GOT3 (cell line): ENCODE data around the gene PSD2.

ENCODE experiments used
- DNase-seq: peaks from one replicate; lab custom pipeline; 2025; ENCODE audit warnings: mixed read lengths; lab: John Stamatoyannopoulos, UW

Gene PSD2

DNA sequence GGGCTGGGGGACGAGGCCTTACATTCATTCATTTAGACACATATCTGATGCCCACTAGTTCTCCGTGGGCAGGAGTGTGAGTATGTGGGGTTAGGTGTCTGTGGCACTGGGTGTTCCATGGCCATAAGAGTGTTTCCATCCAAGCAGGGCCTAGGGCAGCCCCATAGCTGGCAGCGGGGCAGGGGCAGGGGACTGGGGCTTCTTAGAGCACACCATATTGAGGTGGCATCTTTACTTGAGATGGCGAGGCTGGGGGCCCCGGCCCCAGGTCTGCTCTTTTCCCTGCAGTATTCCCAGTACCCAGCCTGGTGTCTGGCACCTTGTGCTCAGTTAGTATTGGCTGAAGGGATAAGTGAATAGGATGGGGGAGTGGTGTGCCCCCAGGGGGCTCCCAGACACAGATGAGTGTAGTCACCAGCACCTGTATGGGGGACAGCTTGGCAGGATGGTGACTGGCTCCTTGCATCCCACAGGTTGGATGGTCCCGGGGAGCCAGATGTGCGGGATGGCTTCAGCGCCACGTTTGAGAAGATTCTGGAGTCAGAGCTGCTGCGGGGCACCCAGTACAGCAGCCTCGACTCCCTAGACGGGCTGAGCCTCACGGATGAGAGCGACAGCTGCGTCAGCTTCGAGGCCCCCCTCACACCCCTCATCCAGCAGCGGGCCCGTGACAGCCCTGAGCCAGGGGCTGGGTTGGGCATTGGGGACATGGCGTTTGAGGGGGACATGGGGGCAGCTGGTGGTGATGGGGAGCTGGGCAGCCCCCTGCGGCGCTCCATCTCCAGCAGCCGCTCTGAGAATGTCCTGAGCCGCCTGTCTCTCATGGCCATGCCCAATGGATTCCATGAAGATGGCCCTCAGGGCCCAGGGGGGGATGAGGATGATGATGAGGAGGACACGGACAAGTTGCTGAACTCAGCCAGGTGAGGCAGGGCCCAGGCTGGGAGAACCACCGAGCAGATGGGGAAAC lies 17.5 kb downstream of the PSD2 start:
- DNase-seq, result no peak

DNA sequence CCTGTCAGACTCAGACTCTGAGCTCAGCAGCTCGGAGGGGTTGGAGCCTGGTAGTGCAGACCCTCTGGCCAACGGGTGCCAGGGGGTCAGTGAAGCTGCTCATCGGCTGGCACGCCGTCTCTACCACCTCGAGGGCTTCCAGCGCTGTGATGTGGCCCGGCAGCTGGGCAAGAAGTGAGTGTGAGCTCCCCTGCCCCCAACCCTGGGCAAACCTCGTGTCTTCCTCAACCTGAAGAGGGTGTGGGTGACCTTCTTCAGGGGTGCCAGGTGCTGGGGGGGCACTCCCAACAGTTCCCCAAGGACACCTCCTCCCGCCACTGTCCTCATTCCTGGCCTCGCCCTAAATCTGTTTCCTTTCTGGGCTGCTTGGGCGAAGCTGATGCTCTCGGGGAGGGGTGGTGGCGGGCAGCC lies 18.6 kb downstream of the PSD2 start:
- no peak for DNase-seq

DNA sequence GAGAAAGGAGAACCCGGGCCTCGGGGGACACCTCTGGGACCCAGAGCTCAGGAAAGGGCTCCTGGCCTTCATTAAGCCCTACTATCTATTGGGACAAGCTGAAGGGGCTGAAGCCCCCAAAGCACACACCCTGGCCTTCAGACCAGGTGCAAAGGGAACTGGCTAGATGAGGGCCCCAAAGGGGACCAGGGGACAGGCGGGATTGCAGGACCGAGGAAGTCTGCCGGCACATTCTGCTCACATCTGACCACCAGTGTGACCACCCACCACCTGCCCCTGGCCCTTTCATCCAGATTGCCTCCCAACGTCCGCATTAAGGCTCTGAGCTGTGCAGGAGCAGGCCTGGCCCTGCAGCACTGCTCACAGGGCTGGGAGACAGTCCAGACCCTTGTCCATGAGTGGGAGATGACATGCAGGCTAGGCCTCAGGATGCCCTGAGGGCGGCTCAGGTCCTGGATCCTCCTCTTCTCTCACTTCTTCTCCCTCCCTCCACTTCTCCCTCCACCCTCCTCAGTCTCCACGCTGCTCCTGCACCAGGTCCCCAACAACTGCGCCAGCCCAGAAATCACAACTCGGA lies 19.2 kb downstream of the PSD2 start:
- no peak for DNase-seq

DNA sequence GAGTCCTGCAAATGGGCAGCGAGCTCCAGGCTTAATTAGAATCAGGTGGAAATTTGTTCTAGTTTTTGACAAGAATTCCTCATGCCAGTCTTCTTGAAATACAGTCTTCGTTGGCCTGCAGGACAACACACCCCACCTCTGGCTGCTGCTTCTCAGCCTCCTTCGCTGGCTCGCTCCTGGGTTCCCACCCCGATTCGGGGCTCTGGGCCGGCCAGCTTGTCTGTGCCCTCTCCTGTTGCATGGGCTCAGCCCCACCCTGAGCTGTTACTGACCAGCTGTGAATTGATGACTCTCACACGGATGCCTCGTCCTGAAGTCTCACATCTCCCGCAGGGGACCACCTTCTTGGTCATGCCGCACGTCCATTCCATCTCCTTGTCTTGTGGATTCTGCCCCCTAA lies 21.0 kb downstream of the PSD2 start:
- DNase-seq, result no peak

DNA sequence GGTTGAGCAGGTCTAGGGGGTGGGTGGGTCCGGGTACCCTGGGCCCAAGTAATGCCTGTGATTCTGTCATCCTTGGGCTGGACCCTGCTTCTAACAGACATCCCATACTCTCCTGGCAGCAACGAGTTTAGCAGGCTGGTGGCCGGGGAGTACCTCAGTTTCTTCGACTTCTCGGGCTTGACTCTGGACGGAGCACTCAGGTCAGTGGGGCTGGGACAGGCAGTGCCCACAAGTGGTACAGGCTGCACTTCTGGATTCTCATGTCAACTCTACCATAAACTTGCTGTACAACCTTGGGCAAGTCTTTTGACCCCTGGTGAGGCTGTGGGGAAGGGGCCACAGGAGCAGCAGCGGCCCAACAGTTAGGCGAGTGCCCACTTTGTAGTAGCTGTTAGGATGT lies 21.8 kb downstream of the PSD2 start:
- no peak for DNase-seq

DNA sequence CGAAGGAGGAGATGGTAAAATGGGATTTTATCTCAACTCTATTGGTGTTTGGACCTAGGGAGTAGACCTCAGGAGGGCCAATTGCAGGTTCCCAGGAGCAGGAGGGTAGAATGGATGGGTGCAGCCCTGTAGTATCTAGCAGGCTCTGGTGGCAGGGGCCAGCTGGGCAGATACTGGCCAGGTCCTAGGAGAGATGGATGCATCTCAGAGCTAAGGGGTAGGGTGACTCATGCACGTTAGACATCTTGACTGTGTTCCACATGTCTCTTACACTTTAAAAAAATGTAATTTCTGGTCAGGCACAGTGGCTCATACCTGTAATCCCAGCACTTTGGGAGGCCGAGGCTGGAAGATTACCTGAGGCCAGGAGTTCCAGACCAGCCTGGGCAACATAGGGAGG lies 22.4 kb downstream of the PSD2 start:
- no peak for DNase-seq

DNA sequence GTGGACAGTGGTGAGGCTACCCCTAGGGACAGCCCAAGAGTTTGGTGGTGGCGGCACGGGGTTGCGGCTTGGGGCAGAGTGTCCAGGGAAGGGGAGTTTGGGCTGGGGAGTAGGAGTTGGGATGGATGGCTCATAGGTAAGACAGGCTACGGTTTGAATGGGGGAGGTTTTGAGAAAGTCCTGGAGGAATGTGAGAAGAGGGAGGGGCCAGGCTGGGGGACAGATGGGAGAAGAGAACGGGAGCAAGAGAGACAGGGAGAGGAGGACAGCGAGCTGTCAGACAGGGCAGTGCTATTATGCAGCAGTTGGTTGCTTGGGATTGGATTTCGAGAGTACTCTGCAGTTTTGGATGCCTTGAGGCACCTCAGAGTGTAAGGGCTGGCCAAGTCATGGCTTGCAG lies 24.5 kb downstream of the PSD2 start:
- no peak for DNase-seq

DNA sequence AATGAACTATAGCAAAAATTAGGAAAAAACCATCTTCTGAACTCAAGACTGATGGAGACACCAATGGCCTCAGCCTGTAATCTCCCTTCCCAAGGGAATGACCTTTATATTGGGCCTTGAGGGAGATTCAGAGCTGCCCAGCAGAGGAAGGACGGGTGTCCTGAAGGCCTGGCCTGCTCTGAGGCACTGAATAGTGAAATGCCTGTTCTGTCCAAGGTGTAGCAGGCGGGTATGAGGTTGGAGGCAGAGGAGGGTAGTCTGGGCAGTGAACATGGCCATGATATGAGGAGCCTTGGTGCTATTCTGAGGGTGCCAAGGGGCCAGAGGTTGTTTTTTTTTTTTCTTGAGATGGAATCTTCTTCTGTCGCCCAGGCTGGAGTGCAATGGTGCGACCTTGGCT lies 25.0 kb downstream of the PSD2 start:
- no peak for DNase-seq

DNA sequence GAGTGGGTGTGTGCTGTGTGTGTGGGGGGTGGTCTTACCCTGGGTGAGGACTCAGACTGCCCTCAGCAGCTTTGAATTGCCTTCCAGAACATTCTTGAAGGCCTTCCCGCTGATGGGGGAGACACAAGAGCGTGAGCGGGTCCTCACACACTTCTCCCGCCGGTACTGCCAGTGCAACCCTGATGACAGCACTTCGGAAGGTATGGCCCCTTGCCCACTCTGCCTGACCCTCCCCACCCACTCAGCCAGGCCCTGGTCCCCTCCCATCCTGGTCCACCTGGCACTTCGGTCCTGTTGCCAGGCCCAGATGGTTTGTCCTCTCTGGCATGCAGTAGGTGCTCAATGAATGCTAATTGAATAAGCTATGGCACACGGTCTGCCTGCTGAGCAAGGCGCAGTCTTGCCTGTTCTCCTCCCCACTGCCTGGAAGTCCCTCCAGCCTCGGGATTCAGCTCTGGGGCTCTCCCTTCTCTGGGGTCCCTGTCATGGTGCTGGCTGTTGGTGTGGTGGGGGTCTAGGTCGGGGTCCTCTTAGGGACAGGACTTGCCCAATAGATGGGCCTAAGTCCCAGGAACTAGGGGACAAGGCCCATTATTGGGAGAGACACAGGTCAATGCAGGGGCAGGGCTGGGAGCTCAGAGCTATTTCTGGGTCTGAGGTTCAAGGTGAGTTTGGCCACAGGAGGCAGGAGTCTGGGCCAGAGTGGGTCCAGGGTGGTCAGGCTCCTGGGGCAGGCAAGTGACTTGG lies 26.4 kb downstream of the PSD2 start:
- no peak for DNase-seq

DNA sequence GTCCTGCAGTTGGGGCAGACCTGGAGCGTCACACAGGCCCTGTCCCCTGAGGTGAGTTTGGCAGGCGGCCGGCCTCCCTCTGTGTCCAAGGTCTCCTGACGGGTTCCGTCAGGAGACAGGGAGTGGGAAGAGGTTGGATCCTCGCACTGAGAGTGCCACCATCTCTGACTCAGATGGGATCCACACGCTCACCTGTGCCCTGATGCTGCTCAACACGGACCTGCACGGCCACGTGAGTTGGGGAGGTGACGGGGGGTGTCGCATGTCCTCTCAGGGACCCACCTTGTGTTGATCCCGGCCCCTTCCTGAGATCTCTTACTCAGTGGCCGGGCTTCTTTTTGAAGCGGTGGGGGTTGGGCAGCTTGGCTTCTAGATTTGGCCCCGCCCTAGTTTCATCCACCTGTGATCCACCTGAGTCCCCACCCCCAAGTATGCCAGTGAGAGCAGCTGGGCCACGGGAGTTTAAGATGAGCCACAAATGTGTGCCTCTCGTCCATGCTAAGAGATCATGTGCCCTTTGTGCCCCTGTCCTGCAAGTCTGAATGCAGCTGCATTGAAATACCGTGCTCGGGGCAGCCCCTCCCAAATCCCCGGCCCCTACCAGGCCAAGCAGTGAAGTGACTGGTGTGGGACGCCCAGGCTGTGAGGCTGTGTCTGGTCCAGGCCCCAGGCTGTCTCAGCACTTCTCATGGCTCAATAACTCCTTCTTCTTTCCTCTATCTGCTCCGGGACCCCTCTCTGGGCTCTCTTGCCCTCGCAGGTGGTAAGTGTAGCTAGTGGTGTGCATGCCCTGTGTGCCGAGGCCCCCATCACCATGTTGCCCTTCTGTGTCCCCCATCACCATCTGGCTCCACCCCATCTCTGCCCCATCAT lies 27.2 kb downstream of the PSD2 start:
- no peak for DNase-seq

DNA sequence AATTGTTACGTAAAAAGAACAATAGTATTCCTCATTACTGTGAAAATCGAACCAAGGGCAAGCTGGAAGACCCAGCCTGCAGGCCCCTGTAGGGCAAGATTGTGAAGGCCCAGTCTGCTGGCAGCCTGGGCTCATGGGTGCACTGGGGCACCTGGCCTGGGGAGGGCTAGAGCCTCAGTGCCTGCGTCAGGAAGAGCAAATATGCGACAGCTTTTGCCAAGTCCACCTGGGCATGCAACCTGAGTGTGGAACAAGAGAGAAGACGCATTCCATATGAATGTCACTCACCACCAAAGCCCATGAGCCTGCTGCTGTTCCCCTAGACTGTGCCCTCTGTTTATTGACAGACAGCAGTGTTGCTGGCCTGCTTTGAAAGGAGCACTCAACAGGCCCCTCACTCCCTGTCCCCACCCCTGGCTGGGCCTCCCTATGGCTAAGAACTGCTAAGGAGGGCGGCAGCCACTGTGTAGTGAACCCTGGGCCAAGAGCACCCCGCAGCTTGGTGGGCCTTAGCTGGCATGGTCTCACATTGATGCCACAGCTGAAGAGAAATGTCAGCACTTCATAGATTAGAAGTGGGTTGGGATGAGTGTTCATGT lies 28.2 kb downstream of the PSD2 start:
- no peak for DNase-seq

DNA sequence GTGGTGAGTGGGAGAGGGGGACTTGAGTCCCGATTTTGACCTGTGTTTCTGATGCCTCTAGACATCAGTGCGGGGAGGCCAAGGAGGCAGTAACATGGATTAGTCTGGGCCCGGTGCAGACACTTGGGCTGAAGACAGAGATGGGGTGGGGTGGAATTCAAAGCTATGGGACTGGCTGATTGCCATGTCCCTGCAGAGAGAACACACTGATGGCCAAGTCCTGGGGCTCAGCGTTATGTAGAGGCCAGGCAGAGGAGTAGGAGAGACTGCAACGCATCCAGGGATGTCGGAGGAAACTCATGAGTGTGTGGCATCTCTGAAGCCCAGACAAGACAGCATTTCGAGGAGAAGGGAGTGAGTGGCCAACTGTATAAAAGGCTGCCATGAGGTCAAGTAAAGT lies 30.1 kb downstream of the PSD2 start:
- DNase-seq, result no peak

DNA sequence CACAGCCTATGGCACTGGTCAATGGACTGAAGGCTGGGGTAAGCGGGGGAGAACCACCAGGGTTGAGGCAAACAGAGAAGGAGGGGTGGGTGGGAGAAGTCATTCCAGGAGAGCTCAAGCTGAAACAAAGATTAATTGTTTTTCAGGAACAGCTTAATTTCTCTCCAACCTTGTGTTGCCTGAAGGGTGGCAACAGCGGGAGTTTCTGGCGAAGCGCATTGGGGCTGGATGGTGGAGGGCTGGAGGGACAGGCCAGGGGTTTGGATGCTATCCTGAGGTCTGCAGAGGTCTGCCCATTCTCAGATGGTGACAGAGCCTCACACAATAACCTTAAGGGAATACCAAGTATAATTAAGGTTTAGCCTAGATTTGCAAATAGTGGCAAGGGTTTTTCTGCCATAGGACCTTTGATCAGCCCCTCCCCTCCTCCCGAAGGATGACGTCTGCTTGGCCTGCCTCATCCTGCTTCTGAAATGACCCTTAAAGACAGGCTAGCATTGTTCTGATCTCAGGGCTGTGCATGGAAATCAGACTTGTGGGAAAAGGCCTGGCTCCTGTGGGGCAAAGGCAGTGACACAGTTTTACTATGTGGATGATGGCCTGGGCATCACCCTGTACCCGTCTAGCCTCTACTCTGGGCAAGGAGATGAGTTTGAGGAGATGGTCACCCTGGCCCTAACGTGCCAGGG lies 32.7 kb downstream of the PSD2 start:
- no peak for DNase-seq

DNA sequence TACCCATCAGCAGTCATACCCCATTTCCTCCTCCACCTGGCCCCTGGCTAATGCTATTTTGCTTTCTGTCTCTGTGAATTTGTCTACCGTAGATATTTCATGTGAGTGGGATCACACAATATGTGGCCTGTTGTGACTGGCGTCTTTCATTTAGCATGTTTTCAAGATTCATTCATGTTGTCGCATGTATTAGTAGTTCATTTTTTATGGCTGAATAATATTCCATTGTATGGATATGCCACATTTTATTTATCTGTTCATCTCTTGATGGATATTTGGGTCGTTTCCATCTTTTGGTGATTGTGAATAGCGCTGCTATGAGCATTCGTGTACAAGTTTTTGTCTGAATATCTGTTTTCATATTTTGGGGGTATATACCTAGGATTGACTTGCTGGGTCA lies 33.9 kb downstream of the PSD2 start:
- DNase-seq, result no peak

DNA sequence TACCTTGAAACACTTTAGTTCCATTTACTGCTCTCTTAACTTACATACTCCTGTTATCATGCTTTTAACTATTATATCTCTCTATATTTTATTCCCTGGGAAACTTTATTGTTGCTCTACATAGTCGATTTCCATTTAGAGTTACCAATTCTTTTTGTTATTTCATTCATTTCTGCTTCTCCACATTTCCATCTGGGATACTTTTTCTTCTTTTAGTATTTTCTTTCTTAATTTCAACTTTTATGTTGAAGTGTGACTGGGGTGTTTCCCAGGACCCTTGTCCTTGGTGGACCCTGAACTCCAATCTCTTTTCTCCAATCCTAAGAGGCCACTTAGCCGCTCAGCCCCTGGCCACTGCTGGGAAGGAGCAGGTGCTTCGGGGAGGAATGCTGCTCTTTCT lies 36.0 kb downstream of the PSD2 start:
- DNase-seq, result no peak

DNA sequence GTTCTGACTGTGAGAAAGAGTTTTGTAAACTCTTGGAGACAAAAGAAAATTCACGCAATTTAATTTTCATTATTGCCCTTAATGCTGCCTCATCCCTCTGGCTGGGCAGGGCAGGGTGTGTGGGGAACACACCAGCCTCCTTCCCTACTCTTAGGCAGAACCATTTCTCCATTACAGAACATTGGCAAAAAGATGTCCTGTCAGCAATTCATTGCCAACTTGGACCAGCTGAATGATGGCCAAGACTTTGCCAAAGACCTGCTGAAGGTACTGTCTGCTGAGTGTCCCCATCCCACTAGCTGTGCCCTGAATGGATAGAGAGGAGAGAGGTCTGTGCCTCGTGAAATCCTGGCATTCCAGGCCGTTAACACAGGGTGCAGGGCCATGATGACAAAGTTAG lies 37.9 kb downstream of the PSD2 start:
- DNase-seq, result no peak

DNA sequence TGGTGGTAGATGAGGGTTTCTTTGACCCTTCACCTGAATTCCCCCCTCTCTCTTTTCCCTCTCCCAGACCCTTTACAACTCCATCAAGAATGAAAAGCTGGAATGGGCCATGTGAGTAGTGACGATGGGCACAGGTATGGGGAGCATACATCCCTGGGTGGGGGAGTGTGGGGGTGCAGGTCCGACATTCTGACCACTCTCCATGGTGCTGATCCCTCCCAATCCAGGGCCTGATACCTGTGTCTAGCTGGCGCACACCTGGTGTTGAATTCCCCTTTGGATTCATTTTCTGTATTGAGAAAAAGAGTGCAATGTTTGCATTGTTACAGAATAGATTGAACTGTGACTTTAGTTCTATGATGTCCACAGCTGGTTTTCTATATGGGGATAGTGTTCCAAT lies 40.0 kb downstream of the PSD2 start:
- no peak for DNase-seq

DNA sequence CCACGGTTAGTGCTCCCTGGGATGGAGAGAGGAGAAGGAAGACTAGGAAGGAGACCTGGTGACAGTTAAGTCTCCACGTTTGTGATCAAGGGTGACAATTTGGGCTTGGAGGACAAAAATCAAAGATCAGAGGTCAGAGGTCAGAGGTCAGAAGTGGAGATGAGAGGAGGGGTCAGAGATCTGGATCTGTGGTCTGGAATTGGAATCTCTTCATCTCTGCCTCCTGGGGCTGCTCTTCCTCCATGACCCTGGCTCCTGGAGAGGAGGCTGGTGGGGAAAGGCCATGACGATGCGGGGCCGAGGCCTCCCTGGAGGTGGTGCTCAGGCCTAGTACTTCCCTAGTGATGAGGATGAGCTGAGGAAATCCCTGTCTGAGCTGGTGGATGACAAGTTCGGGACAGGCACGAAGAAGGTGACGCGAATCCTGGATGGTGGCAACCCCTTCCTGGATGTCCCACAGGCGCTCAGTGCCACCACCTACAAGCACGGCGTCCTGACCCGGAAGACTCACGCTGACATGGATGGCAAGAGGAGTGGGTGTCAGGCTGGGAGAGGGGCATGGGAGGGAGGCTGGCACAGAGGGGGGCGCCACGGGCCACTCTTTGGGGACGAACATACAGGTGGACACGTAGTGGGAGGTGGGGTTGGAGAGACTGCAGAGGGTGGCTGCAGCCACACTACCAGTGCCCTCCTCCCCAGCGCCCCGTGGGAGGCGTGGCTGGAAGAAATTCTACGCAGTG lies 41.0 kb downstream of the PSD2 start:
- no peak for DNase-seq

DNA sequence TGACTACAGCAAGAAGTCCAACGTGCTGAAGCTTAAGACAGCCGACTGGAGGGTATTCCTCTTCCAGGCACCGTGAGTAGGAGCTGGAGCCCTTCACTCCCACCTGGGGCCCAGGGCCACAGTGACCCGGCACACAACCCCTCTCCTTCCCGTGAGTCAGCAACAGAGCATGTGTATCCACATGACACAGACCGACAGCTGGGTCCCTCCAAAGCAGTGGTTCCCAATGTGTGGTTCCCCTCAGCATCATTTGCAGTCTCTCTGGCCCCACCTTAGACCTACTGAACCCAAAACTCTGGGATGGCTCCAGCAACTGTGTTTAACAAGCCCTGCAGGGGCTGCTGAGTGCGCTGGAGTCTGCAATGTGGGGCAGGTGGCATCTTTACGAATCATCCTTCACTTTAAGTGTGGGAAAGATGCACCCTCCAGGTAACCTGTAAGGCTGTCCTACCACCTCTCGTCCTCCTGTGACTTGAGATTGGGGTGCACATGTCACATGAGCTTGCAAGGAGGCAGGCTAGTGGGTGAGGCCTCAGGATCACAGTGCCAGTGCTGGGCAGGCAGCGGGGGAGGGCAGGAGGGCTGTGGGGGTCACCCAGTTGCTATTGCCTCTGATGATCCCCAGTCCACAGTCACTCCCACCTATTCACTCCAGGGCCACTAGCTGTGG lies 42.2 kb downstream of the PSD2 start:
- no peak for DNase-seq
